Mucosa of rectum (tissue), 2 donors: ENCODE data around the gene KATNAL1.
"Not testable (repeated sequence)": the region's sequence is repeated elsewhere in the genome, so short reads cannot be mapped to it uniquely, and the experiment has no call there.

Experiments
- H3K27ac ChIP-seq, 2 donors: one replicate each; pipeline ENCODE4 v1.7.0; 2013; ENCODE audit warnings: inconsistent platforms in 2 of 2, low read depth in 2 of 2, low read length in 2 of 2
- H3K27me3 ChIP-seq, 2 donors: one replicate each; pipeline ENCODE4 v1.7.0; 2013; ENCODE audit warnings: low read length in 2 of 2; ENCODE audit not compliant: control insufficient read depth in 2 of 2, insufficient read depth in 2 of 2
- H3K36me3 ChIP-seq, 2 donors: one replicate each; pipeline ENCODE4 v1.7.0; 2013; ENCODE audit warnings: low read length in 2 of 2; ENCODE audit not compliant: control insufficient read depth in 2 of 2, insufficient read depth in 2 of 2
- H3K4me1 ChIP-seq, 2 donors: one replicate each; pipeline ENCODE4 v1.7.0; 2013; ENCODE audit warnings: low read length in 2 of 2, mild to moderate bottlenecking in 1 of 2; ENCODE audit not compliant: control insufficient read depth in 2 of 2, insufficient read depth in 2 of 2
- H3K4me3 ChIP-seq, 2 donors: one replicate each; pipeline ENCODE4 v1.7.0; 2013; ENCODE audit warnings: low read length in 2 of 2
- H3K9ac ChIP-seq, 2 donors: one replicate each; pipeline ENCODE4 v1.7.0; 2013; ENCODE audit warnings: low read length in 2 of 2, low read depth in 1 of 2, mild to moderate bottlenecking in 1 of 2
- H3K9me3 ChIP-seq, 2 donors: one replicate each; pipeline ENCODE4 v1.7.0; 2013; ENCODE audit warnings: low read length in 2 of 2; ENCODE audit not compliant: control insufficient read depth in 2 of 2
- donor health status: healthy.
- donor health status: Normal muscosa, but diverticular disease.

Gene KATNAL1

DNA sequence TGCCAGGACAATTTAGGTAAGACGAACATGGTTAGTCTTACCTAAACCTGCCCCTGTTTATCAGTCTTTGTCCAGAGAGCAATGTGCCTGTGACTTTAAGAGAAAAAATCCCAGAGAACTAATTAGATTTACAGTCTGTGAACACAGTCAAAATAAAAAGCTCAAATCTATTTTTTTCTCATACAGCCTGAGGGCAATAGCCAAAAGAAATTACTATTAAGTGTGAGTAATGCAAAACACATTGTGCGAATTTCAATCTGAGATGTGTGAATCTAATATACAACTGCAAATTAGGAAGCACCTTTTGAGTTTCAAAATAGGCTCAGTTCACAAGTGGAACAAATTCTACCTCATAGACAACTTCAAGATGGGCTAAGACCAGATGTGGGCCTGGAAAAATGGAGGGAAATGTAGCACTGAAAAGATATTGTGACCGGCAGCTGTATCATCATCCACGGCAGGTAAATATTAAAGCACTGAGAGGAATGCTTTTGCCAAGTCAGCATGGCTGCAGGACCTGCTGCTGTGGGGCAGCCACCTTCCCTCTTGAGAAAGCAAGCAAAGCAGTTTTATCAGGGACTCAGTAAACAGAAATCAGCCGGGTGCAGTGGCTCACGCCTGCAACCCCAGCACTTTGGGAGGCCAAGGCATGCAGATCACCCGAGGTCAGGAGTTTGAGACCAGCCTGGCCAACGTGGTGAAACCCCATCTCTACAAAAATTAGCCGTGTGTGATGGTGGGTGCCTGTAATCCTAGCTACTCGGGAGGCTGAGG is 114.8 kb downstream of the KATNAL1 start:
- no peak overlapping the region for H3K9ac ChIP-seq
- H3K27me3 ChIP-seq, result no peaks in the 10 kb centered on the region
- no peak overlapping the region for H3K4me3 ChIP-seq
- no peaks in the 10 kb centered on the region for H3K36me3 ChIP-seq
- no peaks in the 10 kb centered on the region for H3K4me1 ChIP-seq
- no peaks in the 10 kb centered on the region for H3K9me3 ChIP-seq
- no peak overlapping the region for H3K27ac ChIP-seq

DNA sequence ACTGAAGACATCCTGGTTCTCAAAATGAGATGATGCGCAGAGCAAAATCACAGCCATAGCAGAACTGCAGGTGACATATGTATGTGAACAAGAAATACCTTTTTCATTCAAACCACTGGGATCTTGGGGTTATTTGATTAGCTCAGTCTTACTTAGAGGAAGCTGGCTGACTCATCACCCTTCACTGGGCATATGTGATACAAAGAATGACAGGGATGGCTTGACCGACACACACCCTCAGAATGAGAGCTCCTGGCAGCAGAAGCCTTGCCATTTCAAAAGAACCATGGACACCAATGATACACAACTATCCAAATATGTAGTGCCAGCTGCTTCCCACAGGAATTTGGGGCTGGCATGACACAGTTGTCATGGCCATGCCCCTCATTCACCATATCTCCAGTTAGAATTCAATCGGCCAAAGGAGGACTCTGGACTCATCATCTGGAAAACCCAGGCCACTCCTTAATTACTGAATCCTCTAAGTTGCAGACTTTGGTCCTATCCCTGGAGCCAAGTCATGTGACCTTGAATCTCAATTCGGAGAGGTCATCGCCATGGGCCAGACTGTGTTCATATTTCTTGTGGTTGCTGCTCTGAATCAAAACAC is 115.8 kb downstream of the KATNAL1 start:
- Histone ChIP-seq H3K4me1 (no peaks in the 10 kb centered on the region), H3K4me3 (no peak overlapping the region), H3K27ac (no peak overlapping the region), H3K9ac (no peak overlapping the region), H3K9me3 (no peaks in the 10 kb centered on the region), H3K36me3 (no peaks in the 10 kb centered on the region), H3K27me3 (no peaks in the 10 kb centered on the region)

DNA sequence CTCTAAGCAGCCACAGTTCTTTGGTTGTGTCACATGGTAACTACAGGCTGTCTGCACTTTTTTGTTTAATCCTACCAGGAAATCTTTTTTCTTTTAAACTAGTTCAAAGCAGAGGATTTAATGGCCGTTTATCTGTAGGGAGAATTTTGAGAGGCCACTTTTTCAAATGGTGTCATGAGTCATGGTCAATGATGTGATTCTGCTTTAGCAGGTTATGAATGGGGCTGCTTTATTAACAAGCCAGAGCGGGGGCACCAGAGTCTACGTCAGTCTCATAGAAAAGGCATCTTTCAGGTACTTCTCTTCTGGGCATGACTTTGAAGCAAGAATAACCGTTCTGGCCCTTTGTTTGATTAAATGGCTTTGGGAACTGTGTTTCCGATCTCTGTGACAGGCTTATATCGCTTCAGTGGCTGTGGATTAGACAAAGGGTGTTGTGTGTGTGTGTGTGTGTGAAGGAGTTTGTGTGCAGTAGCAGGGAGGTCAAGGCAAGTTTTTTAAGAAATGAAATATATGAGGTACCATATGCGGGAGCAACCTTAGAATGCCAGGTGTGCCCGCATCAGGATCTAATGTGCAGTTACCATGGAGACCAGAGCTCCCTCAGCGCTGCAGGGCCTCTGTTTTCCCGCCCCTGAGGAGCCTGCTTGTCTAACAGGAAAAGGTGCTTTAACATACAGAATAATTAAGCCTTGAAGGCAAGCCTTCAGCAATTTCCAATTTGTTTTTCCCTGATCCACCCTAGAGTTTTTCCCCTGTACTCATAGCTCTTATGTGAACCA is 120.5 kb downstream of the KATNAL1 start:
- Histone ChIP-seq H3K4me1 (no peaks in the 10 kb centered on the region), H3K27ac (no peak overlapping the region), H3K36me3 (no peaks in the 10 kb centered on the region), H3K9me3 (no peaks in the 10 kb centered on the region), H3K4me3 (no peak overlapping the region), H3K9ac (no peak overlapping the region), H3K27me3 (no peaks in the 10 kb centered on the region)

DNA sequence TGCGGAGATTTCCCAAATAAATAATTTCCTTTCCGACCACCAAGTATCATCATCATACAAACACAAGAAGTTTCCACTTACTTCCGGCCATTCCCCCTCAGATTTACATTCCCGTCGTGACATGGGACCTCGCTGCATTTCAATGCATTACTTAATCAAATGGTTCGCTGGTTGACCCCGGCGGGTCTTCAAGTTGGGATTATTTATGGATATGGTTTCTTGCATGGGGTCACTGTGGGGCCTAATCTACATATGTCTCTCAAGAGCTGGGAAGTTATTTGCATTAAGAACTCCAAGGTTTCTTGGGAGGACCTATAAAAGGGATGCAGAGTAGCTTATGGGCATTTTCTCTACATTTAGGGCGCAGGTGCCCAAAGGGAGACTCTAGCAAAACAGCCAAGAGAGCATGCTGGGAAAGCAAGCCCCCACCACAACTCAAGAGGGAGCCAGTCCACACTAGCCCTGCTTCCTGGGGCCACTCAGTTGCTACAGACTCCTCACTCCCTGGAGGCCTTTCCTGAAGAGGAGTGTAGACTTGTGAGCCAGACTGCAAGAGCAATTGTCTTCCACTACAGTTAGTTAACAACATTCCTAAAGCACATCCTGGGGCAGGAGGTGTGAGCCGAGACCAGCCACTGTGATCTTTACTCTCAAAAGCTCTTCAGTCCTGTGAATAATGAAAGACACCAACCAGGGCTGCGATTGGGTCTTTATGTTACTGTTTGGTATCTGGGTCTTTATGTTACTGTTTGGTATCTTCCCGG is 125.3 kb downstream of the KATNAL1 start:
- no peak overlapping the region for H3K27ac ChIP-seq
- no peaks in the 10 kb centered on the region for H3K4me1 ChIP-seq
- no peak overlapping the region for H3K9ac ChIP-seq
- no peaks in the 10 kb centered on the region for H3K9me3 ChIP-seq
- H3K27me3 ChIP-seq, result no peaks in the 10 kb centered on the region
- no peaks in the 10 kb centered on the region for H3K36me3 ChIP-seq
- no peak overlapping the region for H3K4me3 ChIP-seq

DNA sequence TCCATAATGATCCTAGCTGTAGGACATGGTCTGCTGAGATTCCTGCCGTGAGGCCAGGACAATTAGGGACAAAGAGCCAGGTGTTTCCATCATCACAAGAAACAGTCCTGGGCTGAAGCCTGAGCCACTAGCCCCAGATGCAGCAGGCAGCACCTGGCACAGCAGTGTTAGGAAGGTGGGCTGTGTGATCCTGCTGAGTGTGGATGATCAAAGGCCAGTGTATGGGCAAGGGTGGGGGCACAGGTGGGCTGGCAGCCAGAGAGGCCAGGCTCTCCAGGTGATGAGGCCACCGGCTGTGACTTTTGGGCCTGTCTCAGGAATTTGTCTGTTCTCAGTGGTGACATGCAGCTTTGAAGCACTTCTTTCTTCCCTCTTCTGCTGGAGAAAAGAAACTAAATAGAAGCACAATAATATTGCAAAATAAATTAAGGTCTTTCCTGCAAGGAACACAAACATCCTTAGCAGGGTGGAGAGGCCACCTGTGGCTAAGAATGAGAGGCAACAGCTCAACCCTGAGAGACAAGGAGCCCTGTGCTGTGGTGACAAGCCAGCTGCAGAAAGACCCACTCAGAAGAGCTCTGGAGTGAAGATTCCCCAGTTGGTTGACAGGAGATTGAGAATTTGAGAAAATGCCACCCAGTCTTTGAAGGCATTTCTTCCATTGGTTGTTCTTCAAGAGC is 127.6 kb downstream of the KATNAL1 start:
- Histone ChIP-seq H3K27me3 (no peaks in the 10 kb centered on the region), H3K27ac (no peak overlapping the region), H3K9me3 (no peaks in the 10 kb centered on the region), H3K4me3 (no peak overlapping the region), H3K4me1 (no peaks in the 10 kb centered on the region), H3K9ac (no peak overlapping the region), H3K36me3 (no peaks in the 10 kb centered on the region)

DNA sequence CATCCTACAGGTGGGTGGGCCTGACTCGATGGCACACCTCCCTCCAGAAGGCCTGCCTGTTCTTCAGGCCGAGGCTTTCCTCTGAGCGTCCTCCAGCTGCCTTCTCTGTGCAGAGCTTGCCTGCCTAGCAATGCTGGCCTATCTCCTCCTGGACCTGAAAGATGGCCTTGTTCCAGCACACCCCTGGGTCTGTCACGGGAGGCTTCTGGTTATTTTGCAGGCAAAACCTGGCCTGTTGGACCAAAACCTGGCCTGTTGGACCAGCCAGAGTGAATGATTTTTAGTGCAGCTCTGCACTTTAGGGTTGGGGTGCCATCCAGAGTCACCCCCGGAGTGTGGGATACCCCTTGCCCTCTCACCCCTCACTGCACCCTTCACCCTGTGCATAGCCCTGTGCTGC is 128.4 kb downstream of the KATNAL1 start:
- no peaks in the 10 kb centered on the region for H3K4me1 ChIP-seq
- no peak overlapping the region for H3K4me3 ChIP-seq
- H3K27ac ChIP-seq, result no peak overlapping the region
- no peaks in the 10 kb centered on the region for H3K36me3 ChIP-seq
- H3K27me3 ChIP-seq, result no peaks in the 10 kb centered on the region
- no peak overlapping the region for H3K9ac ChIP-seq
- H3K9me3 ChIP-seq, result no peaks in the 10 kb centered on the region

DNA sequence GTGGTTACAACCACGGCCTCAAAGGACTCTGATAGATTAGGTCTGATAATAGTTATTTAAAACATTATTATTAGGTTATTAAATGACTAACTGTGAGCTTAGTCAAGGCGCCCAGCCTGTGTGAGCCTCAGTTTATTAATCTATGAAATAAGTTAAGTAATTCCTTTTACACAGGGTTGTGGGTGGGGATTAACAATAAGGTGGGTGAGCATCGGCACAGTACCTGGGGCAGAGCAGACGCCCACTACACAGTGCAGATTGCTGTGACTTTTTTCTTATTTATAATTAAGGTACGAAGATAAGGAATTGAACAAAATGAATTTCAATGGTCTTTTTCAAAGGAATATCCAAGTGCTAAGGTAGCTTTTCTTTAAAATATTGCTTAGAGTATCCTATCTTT is 132.2 kb downstream of the KATNAL1 start:
- H3K27ac ChIP-seq, result no peak overlapping the region
- H3K4me3 ChIP-seq, result no peak overlapping the region
- H3K27me3 ChIP-seq, result no peaks in the 10 kb centered on the region
- H3K9ac ChIP-seq, result no peak overlapping the region
- H3K36me3 ChIP-seq, result no peaks in the 10 kb centered on the region
- H3K9me3 ChIP-seq, result no peaks in the 10 kb centered on the region
- no peaks in the 10 kb centered on the region for H3K4me1 ChIP-seq

DNA sequence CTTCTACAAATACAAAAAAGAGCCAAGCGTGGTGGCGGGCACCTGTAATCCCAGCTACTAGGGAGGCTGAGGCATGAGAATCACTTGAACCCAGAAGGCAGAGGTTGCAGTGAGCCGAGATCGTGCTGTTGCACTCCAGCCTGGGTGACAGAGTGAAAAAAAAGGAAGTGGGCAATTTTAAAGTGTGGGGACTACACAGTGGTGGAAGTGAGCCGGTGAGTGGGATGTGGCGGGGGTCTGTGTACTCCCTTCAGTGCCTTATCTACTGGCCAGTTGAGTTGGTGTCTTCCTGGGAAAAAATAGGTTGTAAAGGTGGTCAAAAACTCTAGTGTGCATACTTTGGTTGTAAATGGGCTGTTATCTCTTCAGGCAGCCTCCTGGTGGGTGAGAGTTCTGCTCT is 133.1 kb downstream of the KATNAL1 start:
- H3K27ac ChIP-seq, H3K9me3 ChIP-seq: not testable (repeated sequence)

DNA sequence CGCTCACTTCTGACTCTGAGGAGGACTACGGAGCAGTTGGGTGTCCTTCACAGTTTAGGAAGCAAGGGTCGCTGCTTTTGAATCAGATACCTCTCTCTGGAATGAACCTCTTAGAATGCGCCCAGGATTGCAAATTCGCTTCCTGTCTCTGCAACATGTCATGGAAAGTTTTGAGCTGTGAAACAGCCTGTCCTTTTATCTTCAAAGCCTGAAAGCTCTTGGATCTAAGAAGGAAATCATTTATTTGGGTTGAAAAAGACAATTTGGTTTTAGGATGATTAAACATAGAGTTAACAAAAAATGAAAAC is 134.1 kb downstream of the KATNAL1 start:
- Histone ChIP-seq H3K36me3 (no peaks in the 10 kb centered on the region), H3K9ac (no peak overlapping the region), H3K4me1 (no peaks in the 10 kb centered on the region), H3K27ac (no peak overlapping the region), H3K4me3 (no peak overlapping the region), H3K9me3 (no peaks in the 10 kb centered on the region), H3K27me3 (no peaks in the 10 kb centered on the region)

More for the DNA sequence above, 133.1 kb downstream of the KATNAL1 start:
- not testable (repeated sequence) for H3K36me3 ChIP-seq, H3K4me3 ChIP-seq, H3K9ac ChIP-seq, H3K27me3 ChIP-seq, H3K4me1 ChIP-seq
